A673 (cell line): ENCODE data around the gene MCIDAS. TPM values are rescaled to one million over a fixed set of nuclear protein-coding genes. Genes with fewer than 3 reads are reported as not detected.

Experiments used
- BruUV-seq: library from RNA; stranded (reverse); fragments of 400-500 nt; replicated peaks from 2 replicates; lab custom pipeline; 2021; lab: Mats Ljungman, UMichigan
- CTCF ChIA-PET: fragments of 300-600 bp; sonication (Branson Sonifier 250); formaldehyde crosslinking; loops from one replicate; lab custom pipeline; 2022; ENCODE audit warnings: antibody characterized with exemption; lab: Charles Lee
- POLR2A ChIA-PET: fragments of 300-600 bp; sonication (Branson Sonifier 250); formaldehyde crosslinking; loops from one replicate; lab custom pipeline; 2022; ENCODE audit warnings: antibody characterized with exemption; ENCODE audit not compliant: low non-redundant PET; lab: Charles Lee
- DNase-seq: peaks from one replicate; pipeline ENCODE4 v3.0.0-alpha.2; 2015; ENCODE audit warnings: low spot score
- H3K27ac ChIP-seq: fragments of 200-600 bp; sonication (generic); 2 replicates; pipeline ENCODE4 v1.5.1; 2016; ENCODE audit warnings: mixed run types, low read depth, mild to moderate bottlenecking, mixed read lengths, antibody characterized with exemption, low read length; ENCODE audit not compliant: poor library complexity, severe bottlenecking
- H3K27me3 ChIP-seq: fragments of 200-600 bp; sonication (generic); replicated peaks from 2 replicates; pipeline ENCODE4 v1.6.1; 2017; ENCODE audit warnings: mixed run types, low read depth, mild to moderate bottlenecking, mixed read lengths, antibody characterized with exemption, low read length; ENCODE audit not compliant: insufficient read depth, poor library complexity
- H3K36me3 ChIP-seq: fragments of 200-600 bp; sonication (generic); 2 replicates; pipeline ENCODE4 v1.6.1; 2016; ENCODE audit warnings: mixed run types, mild to moderate bottlenecking, mixed read lengths, antibody characterized with exemption, low read length; ENCODE audit not compliant: insufficient read depth, poor library complexity, severe bottlenecking
- H3K4me1 ChIP-seq: fragments of 200-600 bp; sonication (generic); 2 replicates; pipeline ENCODE4 v1.6.1; 2017; ENCODE audit warnings: mixed run types, mild to moderate bottlenecking, mixed read lengths, antibody characterized with exemption, low read length; ENCODE audit not compliant: insufficient read depth, poor library complexity, severe bottlenecking
- H3K4me3 ChIP-seq: fragments of 200-600 bp; sonication (generic); 2 replicates; pipeline ENCODE4 v1.5.1; 2016; ENCODE audit warnings: low read depth, mixed run types, mild to moderate bottlenecking, mixed read lengths, low read length; ENCODE audit not compliant: poor library complexity, severe bottlenecking
- H3K9me3 ChIP-seq: fragments of 200-600 bp; sonication (generic); 2 replicates; pipeline ENCODE4 v1.6.1; 2016; ENCODE audit warnings: mixed run types, low read depth, mild to moderate bottlenecking, mixed read lengths, antibody characterized with exemption, low read length; ENCODE audit not compliant: poor library complexity, severe bottlenecking
- CTCF ChIP-seq: fragments of 300-800, 200-600 bp; sonication (generic); conservative IDR thresholded peaks from 2 replicates; pipeline ENCODE4 v1.5.1; 2017; ENCODE audit warnings: low read depth, mild to moderate bottlenecking, antibody characterized with exemption, low read length, moderate library complexity, mixed read lengths
- EZH2 ChIP-seq: fragments of 200-600 bp; sonication (generic); IDR thresholded peaks from 2 replicates; pipeline ENCODE4 v1.6.1; 2017; ENCODE audit warnings: borderline replicate concordance, low read depth, mild to moderate bottlenecking, mixed read lengths, antibody characterized with exemption, low read length; ENCODE audit not compliant: poor library complexity, severe bottlenecking
- intact Hi-C: fragments of 100-400 bp; cut with micrococcal nuclease; formaldehyde crosslinking; loops from one replicate; pipeline ENCODE4 v1.10.0; 2022; ENCODE audit not compliant: unreplicated experiment
- microRNA-seq: library from miRNA; unstranded; fragments of <30 nt; microRNA quantifications from one replicate; pipeline ENCODE4 v1.2.0, GENCODE V29; 2021
- total RNA-seq: library from RNA; stranded (reverse); gene quantifications from 2 replicates; pipeline ENCODE4 v1.2.3, GENCODE V29; 2021

The MCIDAS gene
- total RNA-seq, 1 experiment from 2014 or later = 0.47 TPM

- intact Hi-C loops = loop anchor here (2.0 to 5.0 kb wide), 4 partner anchors 55 to 1093 kb away; partner anchors contain the start of gene MCIDAS
- no peaks in the 10 kb centered on the region for H3K36me3 ChIP-seq
- POLR2A ChIA-PET = no interaction called here
- TF ChIP-seq EZH2 = no peak
- TF ChIP-seq CTCF = peak; percentile 85
- peak; percentile 92 for DNase-seq
- H3K9me3 ChIP-seq = no peaks in the 10 kb centered on the region
- H3K4me3 ChIP-seq = peak overlapping the region; percentile 48
- H3K27ac ChIP-seq = no peak overlapping the region
- no TSS peak for BruUV-seq
- H3K27me3 ChIP-seq = peaks cover 23% of the 10 kb centered on the region
- peaks cover 24% of the 10 kb centered on the region for H3K4me1 ChIP-seq
- CTCF ChIA-PET = interaction anchor here (0.6 to 0.9 kb wide), 4 partner anchors 64 to 522 kb away, joined by 3 to 12 read pairs (median 4); no protein-coding TSS in a partner anchor
These were observed 54.8 kb downstream of the MCIDAS start for GRCh38 chr5:55172051-55172899.

GRCh38 chr5:55171471-55171870, 55.6 kb downstream of the MCIDAS start:
- DNase-seq = no peak
- CTCF ChIA-PET = interaction anchor here (0.9 to 1.0 kb wide), 2 partner anchors 12 to 521 kb away, joined by 3 read pairs; partner anchors contain the start of gene GPX8
- H3K4me1 ChIP-seq = peaks cover 24% of the 10 kb centered on the region
- no peak overlapping the region for H3K27ac ChIP-seq
- BruUV-seq = no TSS peak
- intact Hi-C loops = loop anchor here (5.0 kb wide), 1 partner anchor 1021 kb away; no protein-coding TSS in a partner anchor
- no peaks in the 10 kb centered on the region for H3K9me3 ChIP-seq
- H3K27me3 ChIP-seq = peaks cover 19% of the 10 kb centered on the region
- POLR2A ChIA-PET = no interaction called here
- H3K36me3 ChIP-seq = no peaks in the 10 kb centered on the region
- no peak overlapping the region for H3K4me3 ChIP-seq
- TF ChIP-seq EZH2 (no peak), CTCF (no peak)

Small RNA genes within 50 kb of the gene (microRNA-seq; reads per million reads assigned to microRNA genes)
- gene MIR449A (32.4 reads per million, percentile 50 among the genes with 10 or more reads in this experiment), gene MIR449B (not detected), gene MIR449C (5.4 reads per million, percentile 18 among the genes with 10 or more reads in this experiment)

Other genes with a start within 250 kb of the MCIDAS start
- gene ESM1, start 241.7 kb downstream of the MCIDAS start, total RNA-seq = not detected in 2 replicates
- gene GZMK, start 203.1 kb downstream of the MCIDAS start, total RNA-seq = not detected in 2 replicates
- not detected in 2 replicates for gene GZMA, start 124.7 kb downstream of the MCIDAS start, total RNA-seq
- 52.2 and 54.7 TPM in 2 replicates for gene GPX8, start 67.1 kb downstream of the MCIDAS start, total RNA-seq
- gene CDC20B, start 54.1 kb downstream of the MCIDAS start, total RNA-seq = not detected in 2 replicates
- 2.1 and 2.6 TPM in 2 replicates for gene CCNO, start 6.3 kb upstream of the MCIDAS start, total RNA-seq
- 28.6 and 30.3 TPM in 2 replicates for gene DHX29, start 80.4 kb upstream of the MCIDAS start, total RNA-seq
- 135 and 139 TPM in 2 replicates for gene MTREX, start 80.7 kb upstream of the MCIDAS start, total RNA-seq